Occipital lobe (tissue), 2 donors: ENCODE results near the gene MFAP3L. TPM values are rescaled to one million over a fixed set of nuclear protein-coding genes. Genes with fewer than 3 reads are reported as not detected.

Experiments
- DNase-seq: peaks from one replicate; lab custom pipeline; 2025; lab: John Stamatoyannopoulos, UW
- total RNA-seq: library from RNA; depleted of rRNA; stranded (reverse); fragments of >200 nt; gene quantifications from one replicate; pipeline ENCODE4 v1.2.3, GENCODE V29; 2014

MFAP3L gene
- total RNA-seq, 1 donor from 2014 or later, result 13.9 TPM

GRCh38 chr4:170022211-170022610, 4.0 kb downstream of the MFAP3L start:
- no peak for DNase-seq

GRCh38 chr4:170017252-170017651, 8.9 kb downstream of the MFAP3L start:
- no peak for DNase-seq

GRCh38 chr4:170015285-170015684, 10.9 kb downstream of the MFAP3L start:
- peak; percentile 75 for DNase-seq

GRCh38 chr4:170014359-170015011, 11.7 kb downstream of the MFAP3L start:
- no peak for DNase-seq

GRCh38 chr4:170012629-170012958, 13.6 kb downstream of the MFAP3L start:
- no peak for DNase-seq

- DNase-seq, result no peak
Measured at GRCh38 chr4:170011921-170012628, 14.1 kb downstream of the MFAP3L start.

- no peak for DNase-seq
Measured at GRCh38 chr4:170009291-170009690, 16.9 kb downstream of the MFAP3L start.

GRCh38 chr4:170008801-170009200, 17.4 kb downstream of the MFAP3L start:
- DNase-seq, result no peak

GRCh38 chr4:170008371-170008770, 17.8 kb downstream of the MFAP3L start:
- DNase-seq, result no peak

GRCh38 chr4:170007113-170007512, 19.1 kb downstream of the MFAP3L start:
- no peak for DNase-seq

GRCh38 chr4:170005472-170005871, 20.7 kb downstream of the MFAP3L start:
- DNase-seq, result no peak

- DNase-seq, result no peak
Measured at GRCh38 chr4:170004651-170005295, 21.4 kb downstream of the MFAP3L start.

- no peak for DNase-seq
Measured at GRCh38 chr4:170003071-170004070, 22.8 kb downstream of the MFAP3L start.

- no peak for DNase-seq
Measured at GRCh38 chr4:170001745-170002267, 24.4 kb downstream of the MFAP3L start.

- DNase-seq, result no peak
Measured at GRCh38 chr4:170001011-170001744, 25.0 kb downstream of the MFAP3L start.

- no peak for DNase-seq
Measured at GRCh38 chr4:169999923-170000322, 26.3 kb downstream of the MFAP3L start.

GRCh38 chr4:169998981-169999380, 27.2 kb downstream of the MFAP3L start:
- no peak for DNase-seq

GRCh38 chr4:169996379-169997240, 29.6 kb downstream of the MFAP3L start:
- DNase-seq, result no peak

GRCh38 chr4:169993531-169993930, 32.7 kb downstream of the MFAP3L start:
- DNase-seq, result peak; percentile 31

- DNase-seq, result no peak
Measured at GRCh38 chr4:169988252-169988651, 37.9 kb downstream of the MFAP3L start.
